ENCODE results near the gene CLIP1. TPM values are rescaled to one million over a fixed set of nuclear protein-coding genes. Genes with fewer than 3 reads are reported as not detected.
A peak's percentile ranks its signal among the peaks of the same experiment; 100 is the strongest.

CLIP1 gene
- total and polyA plus RNA-seq, 2 of the 13 experiments (the other 11 are each of a cell fraction or from before 2014, with no cell fraction given) = 28.9 to 43.7 TPM

GRCh38 chr12:122449317-122449716, 26.8 kb upstream of the CLIP1 start (continued):
- TF ChIP-seq SOX6 (IDR thresholded peaks at IDR 0.05) (no peak), SOX6 (CRISPR knock-in tag; IDR thresholded peaks at IDR 0.05) (peak; percentile 27; the same call in 1 of the 2 replicates), RORA (CRISPR knock-in tag; IDR thresholded peaks at IDR 0.05) (no peak), FOXM1 (CRISPR knock-in tag; IDR thresholded peaks at IDR 0.05) (no peak), EP300 (IDR thresholded peaks at IDR 0.05; ENCODE audit: low read depth in 2 of 2, low read length in 2 of 2) (peak in 1 of 2 experiments; percentile 57; a peak in 1 of 4 replicates), EP300 (CRISPR knock-in tag; IDR thresholded peaks at IDR 0.05; ENCODE audit: borderline replicate concordance) (no peak), ZNF761 (CRISPR knock-in tag; conservative IDR thresholded peaks at IDR 0.05) (no peak), SETDB1 (CRISPR knock-in tag; IDR thresholded peaks at IDR 0.05; ENCODE audit: borderline replicate concordance) (no peak), SP1 (IDR thresholded peaks at IDR 0.05) (no peak), SP1 (CRISPR knock-in tag; IDR thresholded peaks at IDR 0.05) (no peak), NR1H2 (CRISPR knock-in tag; IDR thresholded peaks at IDR 0.05; ENCODE audit: borderline replicate concordance, low read depth) (no peak), ZNF138 (CRISPR knock-in tag; IDR thresholded peaks at IDR 0.05; ENCODE audit: low read depth) (no peak), ZNF7 (CRISPR knock-in tag; IDR thresholded peaks at IDR 0.05) (no peak), ZFP90 (CRISPR knock-in tag; IDR thresholded peaks at IDR 0.05; ENCODE audit: borderline replicate concordance) (no peak), RNF2 (conservative IDR thresholded peaks at IDR 0.05; ENCODE audit: low read depth) (no peak), ZNF747 (CRISPR knock-in tag; IDR thresholded peaks at IDR 0.05; ENCODE audit: borderline replicate concordance) (no peak)
- TF ChIP-seq, protein P1, sequence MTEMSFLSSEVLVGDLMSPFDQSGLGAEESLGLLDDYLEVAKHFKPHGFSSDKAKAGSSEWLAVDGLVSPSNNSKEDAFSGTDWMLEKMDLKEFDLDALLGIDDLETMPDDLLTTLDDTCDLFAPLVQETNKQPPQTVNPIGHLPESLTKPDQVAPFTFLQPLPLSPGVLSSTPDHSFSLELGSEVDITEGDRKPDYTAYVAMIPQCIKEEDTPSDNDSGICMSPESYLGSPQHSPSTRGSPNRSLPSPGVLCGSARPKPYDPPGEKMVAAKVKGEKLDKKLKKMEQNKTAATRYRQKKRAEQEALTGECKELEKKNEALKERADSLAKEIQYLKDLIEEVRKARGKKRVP (CRISPR knock-in tag; IDR thresholded peaks at IDR 0.05) = 0 out of 4 replicates have a peak, but pooled peaks of 1 of the 2 experiments have one; percentile 12
- TF ChIP-seq, protein P2, sequence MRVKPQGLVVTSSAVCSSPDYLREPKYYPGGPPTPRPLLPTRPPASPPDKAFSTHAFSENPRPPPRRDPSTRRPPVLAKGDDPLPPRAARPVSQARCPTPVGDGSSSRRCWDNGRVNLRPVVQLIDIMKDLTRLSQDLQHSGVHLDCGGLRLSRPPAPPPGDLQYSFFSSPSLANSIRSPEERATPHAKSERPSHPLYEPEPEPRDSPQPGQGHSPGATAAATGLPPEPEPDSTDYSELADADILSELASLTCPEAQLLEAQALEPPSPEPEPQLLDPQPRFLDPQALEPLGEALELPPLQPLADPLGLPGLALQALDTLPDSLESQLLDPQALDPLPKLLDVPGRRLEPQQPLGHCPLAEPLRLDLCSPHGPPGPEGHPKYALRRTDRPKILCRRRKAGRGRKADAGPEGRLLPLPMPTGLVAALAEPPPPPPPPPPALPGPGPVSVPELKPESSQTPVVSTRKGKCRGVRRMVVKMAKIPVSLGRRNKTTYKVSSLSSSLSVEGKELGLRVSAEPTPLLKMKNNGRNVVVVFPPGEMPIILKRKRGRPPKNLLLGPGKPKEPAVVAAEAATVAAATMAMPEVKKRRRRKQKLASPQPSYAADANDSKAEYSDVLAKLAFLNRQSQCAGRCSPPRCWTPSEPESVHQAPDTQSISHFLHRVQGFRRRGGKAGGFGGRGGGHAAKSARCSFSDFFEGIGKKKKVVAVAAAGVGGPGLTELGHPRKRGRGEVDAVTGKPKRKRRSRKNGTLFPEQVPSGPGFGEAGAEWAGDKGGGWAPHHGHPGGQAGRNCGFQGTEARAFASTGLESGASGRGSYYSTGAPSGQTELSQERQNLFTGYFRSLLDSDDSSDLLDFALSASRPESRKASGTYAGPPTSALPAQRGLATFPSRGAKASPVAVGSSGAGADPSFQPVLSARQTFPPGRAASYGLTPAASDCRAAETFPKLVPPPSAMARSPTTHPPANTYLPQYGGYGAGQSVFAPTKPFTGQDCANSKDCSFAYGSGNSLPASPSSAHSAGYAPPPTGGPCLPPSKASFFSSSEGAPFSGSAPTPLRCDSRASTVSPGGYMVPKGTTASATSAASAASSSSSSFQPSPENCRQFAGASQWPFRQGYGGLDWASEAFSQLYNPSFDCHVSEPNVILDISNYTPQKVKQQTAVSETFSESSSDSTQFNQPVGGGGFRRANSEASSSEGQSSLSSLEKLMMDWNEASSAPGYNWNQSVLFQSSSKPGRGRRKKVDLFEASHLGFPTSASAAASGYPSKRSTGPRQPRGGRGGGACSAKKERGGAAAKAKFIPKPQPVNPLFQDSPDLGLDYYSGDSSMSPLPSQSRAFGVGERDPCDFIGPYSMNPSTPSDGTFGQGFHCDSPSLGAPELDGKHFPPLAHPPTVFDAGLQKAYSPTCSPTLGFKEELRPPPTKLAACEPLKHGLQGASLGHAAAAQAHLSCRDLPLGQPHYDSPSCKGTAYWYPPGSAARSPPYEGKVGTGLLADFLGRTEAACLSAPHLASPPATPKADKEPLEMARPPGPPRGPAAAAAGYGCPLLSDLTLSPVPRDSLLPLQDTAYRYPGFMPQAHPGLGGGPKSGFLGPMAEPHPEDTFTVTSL (CRISPR knock-in tag; IDR thresholded peaks at IDR 0.05; ENCODE audit: borderline replicate concordance) = peak; percentile 32; the same call in 1 of the 2 replicates
- TF ChIP-seq, protein P3, sequence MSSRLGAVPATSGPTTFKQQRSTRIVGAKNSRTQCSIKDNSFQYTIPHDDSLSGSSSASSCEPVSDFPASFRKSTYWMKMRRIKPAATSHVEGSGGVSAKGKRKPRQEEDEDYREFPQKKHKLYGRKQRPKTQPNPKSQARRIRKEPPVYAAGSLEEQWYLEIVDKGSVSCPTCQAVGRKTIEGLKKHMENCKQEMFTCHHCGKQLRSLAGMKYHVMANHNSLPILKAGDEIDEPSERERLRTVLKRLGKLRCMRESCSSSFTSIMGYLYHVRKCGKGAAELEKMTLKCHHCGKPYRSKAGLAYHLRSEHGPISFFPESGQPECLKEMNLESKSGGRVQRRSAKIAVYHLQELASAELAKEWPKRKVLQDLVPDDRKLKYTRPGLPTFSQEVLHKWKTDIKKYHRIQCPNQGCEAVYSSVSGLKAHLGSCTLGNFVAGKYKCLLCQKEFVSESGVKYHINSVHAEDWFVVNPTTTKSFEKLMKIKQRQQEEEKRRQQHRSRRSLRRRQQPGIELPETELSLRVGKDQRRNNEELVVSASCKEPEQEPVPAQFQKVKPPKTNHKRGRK (CRISPR knock-in tag; IDR thresholded peaks at IDR 0.05) = no peak
